ENCODE results near the gene GPD1.

The GPD1 gene

DNA sequence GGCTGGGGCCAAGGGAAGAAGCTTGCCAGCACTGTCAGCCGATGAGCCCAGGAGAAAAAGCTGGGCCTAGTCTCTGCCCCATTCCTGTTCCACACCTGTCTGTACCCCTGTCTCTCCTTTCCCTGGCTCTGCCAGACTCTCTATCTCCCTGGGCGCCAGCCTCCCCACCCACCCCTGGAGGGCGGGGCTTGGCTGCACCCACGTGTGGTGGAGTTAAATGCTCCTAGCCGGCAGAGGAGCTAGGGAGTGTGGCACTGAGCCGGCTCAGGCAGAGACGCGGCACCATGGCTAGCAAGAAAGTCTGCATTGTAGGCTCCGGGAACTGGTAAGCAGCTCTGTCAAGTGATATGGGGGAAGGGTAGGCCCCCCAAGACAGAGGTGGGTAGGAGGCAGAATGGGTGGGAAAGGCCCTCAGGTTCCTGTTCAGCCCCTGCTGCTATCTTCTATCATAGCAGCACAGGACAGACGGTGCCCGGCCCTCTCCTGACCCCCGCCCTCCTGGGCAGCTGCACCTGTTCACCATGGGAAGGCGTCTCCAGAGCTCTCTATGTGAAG, at the start of gene GPD1:
GPD1 (plus strand) TSS at position 242 of the 555 bp plus-strand sequence; CDS start at position 285, 43 bp downstream.
- in situ Hi-C loops (cut with MboI; ENCODE audit: low sequenced_read_pairs) = no loop called here

DNA sequence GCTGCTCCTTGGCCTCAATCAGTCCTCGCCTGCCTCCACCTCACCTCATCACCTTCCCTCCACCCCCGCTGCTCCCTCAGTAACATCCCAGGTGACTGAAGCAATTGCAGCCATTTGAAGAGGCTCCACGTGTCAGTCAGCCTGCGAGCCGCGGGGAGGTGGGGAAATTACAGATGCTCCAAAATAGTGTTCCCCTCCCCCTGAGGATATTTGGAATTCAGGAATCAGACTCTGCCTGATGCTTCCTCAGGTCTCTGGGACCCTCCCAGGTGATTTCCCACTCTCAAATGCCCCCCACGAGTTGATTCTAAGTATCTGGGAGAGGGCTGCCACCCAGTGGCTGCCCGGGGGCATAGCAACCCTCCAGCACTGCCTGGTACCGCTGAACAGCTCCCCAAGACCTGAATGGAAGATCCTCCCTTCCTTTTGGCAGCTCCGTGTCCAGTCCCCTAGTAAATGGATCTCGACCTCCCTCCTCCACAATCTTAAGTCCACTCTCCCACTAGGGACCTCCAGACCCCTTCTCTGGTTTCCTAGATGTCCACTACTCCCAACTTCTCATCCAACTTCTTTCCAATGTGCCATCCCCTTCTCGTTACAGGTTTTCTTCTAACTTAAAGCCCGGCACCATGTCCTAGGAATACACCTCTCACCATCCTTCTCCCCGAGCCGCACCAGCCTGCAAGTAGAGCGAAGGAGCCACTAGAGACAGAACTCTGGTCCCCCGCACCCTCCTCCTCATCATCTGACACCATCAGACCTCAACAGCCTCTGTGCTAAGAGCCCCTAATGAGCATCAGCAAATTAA, 47.8 kb upstream of the GPD1 start:
- in situ Hi-C loops (cut with MboI; ENCODE audit: low sequenced_read_pairs) = loop anchor here (25.0 kb wide), 1 partner anchor 94 kb away; the partner anchor contains the start of genes AQP2, AQP5 and AQP6

DNA sequence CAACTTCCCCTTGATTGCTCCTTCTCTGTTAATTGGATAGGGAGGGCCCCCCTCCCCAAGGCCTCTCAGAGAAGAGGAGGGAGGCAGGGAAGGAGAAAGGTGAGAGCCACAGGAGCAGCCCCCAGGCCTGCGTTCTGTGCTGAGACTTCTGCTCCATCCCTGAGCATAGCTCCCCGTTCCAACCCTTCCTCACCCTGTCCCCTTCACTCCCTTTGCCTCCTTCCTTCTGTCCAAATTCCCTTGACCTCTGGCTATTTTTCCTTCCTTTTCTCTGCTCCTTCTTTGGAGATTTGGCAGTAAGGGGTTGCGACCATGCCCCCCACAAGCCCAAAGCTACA, 47.2 kb upstream of the GPD1 start:
- in situ Hi-C loops (cut with MboI; ENCODE audit: low sequenced_read_pairs) = loop anchor here (25.0 kb wide), 1 partner anchor 94 kb away; the partner anchor contains the start of genes AQP2, AQP5 and AQP6

DNA sequence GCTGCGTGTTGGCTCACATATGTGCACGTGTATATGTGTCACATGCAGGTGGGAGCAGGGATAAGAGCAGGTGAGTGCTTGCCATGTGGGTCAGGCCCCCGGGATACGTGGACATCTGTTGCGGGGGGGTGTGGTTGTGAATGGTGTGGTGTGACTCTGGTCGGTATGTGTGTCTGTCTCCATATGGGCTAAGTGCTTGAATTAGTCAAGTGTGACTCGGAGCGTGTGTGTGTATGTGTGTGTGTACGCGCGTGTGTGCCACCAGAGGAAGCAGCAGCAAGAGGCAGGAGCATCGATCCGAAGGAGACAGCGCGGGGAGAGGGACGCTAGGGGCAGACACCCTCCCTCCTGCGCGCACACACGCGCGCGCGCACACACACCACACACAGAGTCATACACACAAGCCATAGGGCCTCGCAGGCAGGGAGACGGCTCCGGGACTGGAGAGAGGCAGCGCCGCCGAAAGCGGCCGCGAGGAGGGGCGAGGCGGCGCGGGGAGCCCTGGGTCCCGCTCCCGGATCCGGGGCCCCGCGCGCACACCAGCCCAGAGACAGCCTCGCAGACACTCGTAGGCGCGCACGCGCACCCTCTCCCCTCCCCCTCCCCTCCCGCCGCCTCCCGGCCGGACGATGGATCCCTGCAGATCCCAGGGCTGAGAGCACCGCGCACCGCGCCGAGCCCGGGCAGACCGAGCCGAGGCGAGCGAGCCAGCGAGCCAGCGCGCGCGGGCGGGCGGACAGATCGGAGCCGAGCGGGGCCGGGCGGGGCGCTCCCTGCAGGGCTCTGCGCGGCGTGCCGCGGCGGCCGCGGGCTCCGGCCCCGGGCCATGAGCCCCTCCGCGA, 46.6 kb upstream of the GPD1 start, which contains the start of gene ASIC1:
ASIC1 (plus strand) TSS at position 597 of the 842 bp plus-strand sequence. CDS start 1,171 bp downstream, outside the sequence.
- in situ Hi-C loops (cut with MboI; ENCODE audit: low sequenced_read_pairs) = loop anchor here (25.0 kb wide), 1 partner anchor 95 kb away; the partner anchor contains the start of genes AQP2, AQP5 and AQP6

DNA sequence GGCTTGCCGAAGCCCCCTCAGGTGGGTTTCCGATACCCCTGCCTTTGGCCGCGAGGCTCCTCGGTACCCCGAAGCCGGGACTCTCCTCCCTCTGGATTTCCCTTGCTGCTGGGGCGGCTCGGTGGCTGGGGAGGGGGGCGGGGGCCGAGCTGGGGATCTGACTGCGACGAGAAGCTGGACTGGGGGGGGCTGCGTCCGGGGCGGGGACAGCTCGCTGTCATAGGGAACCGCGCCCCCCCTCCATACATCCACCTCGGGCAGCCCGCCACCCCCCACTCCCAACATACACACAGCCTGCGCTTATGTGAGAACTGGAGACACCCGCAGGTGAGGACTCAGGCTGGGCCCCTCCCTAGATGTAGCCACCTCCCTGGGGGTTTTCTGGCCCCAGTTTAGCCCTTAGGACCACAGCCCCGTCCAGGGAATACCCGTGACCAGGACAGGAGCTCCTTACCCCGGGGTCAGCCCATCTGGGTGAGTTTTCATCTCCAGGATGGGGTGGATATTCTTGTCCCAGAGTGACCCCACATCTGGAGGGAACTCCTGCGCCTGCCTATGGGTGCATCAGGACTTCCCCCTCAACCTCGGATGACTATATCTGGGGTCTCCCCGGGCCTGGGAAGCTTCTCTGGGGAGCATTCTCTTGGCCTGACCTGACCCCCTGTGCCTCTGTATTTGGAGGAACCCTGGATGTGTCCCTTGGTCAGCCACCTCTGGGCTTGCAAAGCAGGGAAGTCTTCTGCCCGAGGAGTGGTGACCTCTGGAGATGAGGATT, 45.7 kb upstream of the GPD1 start:
- in situ Hi-C loops (cut with MboI; ENCODE audit: low sequenced_read_pairs) = loop anchor here (25.0 kb wide), 1 partner anchor 96 kb away; the partner anchor contains the start of genes AQP2, AQP5 and AQP6

DNA sequence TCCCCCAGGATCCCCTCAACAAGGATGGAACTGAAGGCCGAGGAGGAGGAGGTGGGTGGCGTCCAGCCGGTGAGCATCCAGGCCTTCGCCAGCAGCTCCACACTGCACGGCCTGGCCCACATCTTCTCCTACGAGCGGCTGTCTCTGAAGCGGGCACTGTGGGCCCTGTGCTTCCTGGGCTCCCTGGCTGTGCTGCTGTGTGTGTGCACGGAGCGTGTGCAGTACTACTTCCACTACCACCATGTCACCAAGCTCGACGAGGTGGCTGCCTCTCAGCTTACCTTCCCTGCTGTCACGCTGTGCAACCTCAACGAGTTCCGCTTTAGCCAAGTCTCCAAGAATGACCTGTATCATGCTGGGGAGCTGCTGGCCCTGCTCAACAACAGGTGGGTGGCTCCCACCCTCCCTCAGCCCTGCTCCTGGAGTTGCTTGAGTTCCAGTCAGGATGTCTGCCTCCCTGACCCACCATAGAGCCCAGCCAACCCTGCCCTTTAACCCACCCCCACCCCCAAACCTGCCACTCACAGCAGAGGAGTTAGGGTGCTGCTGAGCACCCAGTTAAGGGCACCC, 45.0 kb upstream of the GPD1 start:
- in situ Hi-C loops (cut with MboI; ENCODE audit: low sequenced_read_pairs) = loop anchor here (25.0 kb wide), 1 partner anchor 97 kb away; the partner anchor contains the start of genes AQP2, AQP5 and AQP6

DNA sequence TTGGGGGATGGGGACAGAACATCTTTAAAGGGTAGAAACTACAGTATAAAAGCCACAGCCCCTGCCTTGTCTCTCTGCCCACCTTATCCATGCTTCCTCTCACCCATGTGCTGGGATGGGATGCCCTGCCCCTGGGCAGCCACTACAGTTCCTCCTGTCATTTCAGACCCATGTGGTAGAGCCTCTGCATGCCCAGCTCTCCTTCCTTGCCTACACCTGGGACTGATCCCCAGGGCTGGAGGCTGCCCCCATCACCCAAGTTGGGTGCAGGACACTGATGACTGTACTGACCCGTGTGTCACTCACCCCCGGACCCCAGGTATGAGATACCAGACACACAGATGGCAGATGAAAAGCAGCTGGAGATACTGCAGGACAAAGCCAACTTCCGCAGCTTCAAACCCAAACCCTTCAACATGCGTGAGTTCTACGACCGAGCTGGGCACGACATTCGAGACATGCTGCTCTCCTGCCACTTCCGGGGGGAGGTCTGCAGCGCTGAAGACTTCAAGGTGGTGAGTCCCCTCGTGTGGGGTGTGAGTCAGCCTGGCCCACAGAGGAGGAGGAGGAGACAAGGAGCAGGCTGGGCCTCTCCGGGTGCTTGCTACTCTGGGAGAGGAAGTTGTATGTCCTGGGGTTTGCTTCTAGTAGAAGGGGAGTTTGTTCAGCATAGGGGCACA, 44.2 kb upstream of the GPD1 start:
- in situ Hi-C loops (cut with MboI; ENCODE audit: low sequenced_read_pairs) = loop anchor here (25.0 kb wide), 1 partner anchor 97 kb away; the partner anchor contains the start of genes AQP2, AQP5 and AQP6

DNA sequence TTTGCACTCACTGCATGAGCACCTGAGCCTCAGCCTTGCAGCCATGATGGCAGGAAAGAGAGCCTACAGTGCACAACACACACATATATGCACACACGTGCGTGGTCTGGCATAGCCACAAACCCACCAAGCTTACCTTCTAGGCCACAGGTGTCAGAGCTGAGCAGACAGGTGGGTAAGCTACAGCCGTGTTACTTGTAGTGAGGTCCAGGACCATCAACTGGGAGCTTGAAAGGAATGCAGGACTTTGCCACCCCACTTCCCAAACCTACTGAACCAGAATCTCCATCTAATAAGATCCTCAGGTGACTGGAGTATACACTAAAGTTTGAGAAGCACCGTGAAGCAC, 43.7 kb upstream of the GPD1 start:
- in situ Hi-C loops (cut with MboI; ENCODE audit: low sequenced_read_pairs) = loop anchor here (25.0 kb wide), 1 partner anchor 98 kb away; the partner anchor contains the start of genes AQP2, AQP5 and AQP6

DNA sequence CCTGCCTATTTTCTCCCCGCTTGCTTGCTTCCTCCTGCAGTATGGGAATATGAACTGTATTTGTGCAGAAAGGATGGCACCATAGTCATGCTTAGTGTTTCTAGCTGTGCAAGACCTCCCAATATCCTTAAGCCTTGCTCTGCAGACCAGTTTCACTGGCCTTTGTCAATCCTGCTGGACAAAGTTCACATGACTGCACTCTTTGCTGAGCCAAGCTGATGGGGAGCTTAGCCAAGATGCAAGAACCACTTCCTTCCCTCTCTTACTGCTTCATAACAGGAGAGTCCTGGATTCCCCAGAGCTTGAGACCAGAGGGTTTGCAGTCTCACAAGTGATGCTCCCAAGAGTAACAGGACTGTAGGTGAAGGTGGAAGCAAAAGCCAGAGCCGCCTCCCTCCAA, 42.6 kb upstream of the GPD1 start:
- in situ Hi-C loops (cut with MboI; ENCODE audit: low sequenced_read_pairs) = loop anchor here (25.0 kb wide), 1 partner anchor 99 kb away; the partner anchor contains the start of genes AQP2, AQP5 and AQP6

DNA sequence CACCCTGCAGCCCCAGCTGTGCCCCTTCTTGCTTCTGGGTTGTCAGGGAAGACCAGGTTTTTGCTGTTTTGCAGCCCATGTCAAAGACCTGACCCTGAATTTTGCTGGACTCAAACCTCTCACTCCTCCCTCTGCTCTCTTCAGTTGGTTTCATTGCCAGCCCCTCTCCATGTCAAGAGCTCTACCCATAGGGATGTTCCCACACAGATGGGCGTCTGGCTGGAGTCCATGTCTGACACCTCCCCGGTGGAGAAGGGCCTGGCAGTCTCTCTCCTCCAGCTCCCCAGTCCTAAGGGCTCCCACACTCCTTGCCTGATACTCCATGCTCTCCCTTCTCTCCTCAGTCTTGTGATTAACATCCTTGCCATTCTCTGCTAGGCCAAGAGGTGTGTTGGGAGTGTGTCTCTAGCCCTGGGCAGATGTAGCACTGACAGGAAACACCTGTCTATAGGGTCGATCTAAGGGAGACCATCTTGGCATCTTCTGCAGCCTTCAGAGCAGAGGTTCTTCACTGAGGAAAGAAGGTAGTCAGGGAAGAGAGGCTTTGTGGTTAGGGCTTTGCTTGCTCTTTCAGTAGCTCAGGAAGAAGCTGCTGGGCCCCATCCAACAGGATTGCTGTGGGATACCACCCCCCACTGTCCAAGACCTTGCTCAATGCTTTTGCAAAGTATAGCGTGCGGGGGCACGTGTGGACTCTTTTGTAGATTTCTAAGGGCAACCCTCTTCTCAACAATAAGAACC, 41.7 kb upstream of the GPD1 start:
- in situ Hi-C loops (cut with MboI; ENCODE audit: low sequenced_read_pairs) = loop anchor here (25.0 kb wide), 1 partner anchor 100 kb away; the partner anchor contains the start of genes AQP2, AQP5 and AQP6

DNA sequence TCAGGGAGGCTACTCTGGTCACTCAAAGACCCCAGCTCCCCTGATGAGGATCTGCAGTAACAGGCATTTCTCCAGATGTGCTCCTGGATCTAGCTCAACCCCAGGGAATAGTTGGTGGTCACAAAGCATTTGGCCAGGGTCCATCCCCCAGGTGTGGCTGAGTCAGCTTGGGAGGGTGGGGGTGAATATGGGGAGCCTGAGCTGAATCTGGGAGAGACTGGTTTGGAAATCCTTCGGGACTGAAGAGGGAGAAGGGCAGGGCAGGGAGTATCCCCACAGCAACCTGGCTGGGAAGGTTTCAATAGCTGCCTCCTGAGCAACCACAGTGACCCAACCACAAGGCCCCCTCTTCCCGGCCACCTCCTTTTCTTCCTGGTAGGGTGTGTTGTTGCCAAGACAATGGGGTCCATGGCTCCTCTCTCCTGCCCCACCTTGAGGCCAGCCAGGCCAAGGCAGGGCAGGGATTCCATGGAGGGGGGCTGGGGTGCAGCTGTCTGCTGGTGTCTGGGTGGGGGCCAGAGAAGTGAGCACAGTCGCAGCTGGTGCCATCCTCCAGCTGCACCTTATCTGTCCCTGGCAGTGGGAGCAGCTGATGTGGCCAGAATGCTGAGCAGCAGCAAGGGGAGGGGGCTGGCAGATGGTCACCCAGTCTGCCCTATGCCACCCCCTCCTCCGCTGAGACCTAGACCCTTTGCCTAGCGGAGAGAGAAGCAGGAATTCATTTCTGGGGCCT, 40.9 kb upstream of the GPD1 start:
- in situ Hi-C loops (cut with MboI; ENCODE audit: low sequenced_read_pairs) = loop anchor here (25.0 kb wide), 1 partner anchor 101 kb away; the partner anchor contains the start of genes AQP2, AQP5 and AQP6

DNA sequence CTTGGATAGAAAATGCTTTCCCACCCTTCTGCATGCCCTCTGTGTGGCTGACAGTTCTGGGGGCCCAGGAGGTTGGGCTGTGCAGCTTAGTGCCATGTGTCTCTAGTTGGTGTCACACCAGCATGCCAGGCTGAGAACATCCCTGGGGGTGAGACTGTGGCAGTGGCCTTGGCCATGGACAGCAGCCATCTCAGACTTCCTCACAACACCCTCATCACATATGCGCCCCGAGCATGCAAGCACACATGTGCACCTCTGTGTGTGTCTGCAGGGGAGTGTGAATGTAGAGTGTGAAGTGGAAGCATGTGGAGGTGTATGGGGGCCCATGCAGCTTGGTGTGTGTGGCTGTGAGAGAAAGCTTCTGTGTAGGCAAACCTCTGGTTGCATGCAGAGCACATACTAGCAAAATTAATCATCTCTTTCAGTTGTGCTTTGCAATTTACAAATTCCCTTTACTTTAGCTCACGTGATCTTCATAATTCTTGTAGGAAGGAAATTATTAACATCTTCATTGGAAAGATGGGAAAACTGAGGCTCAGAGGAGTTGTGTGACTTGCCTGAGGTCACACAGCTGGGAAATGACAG, 38.0 kb upstream of the GPD1 start:
- in situ Hi-C loops (cut with MboI; ENCODE audit: low sequenced_read_pairs) = loop anchor here (25.0 kb wide), 1 partner anchor 104 kb away; the partner anchor contains the start of genes AQP2, AQP5 and AQP6

DNA sequence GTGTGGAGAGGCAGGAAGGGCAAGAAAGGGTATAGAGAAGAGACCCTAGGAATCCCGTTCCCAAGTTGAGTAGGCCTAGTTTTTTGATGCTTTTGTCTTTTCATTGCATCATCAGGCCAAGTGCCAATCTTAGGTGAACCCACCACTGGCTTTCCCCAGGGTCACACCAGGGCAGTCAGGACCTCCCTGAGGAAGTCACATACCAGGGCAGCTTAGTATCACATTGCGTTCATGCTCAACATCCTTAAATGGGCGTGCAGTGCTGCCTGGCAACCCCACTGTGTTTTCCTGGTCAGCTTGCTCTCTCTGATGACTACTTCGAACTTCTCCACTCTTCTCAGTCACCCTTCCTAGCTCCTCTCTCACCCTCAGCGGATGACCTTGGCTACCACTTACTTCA, 37.4 kb upstream of the GPD1 start:
- in situ Hi-C loops (cut with MboI; ENCODE audit: low sequenced_read_pairs) = loop anchor here (25.0 kb wide), 1 partner anchor 104 kb away; the partner anchor contains the start of genes AQP2, AQP5 and AQP6

DNA sequence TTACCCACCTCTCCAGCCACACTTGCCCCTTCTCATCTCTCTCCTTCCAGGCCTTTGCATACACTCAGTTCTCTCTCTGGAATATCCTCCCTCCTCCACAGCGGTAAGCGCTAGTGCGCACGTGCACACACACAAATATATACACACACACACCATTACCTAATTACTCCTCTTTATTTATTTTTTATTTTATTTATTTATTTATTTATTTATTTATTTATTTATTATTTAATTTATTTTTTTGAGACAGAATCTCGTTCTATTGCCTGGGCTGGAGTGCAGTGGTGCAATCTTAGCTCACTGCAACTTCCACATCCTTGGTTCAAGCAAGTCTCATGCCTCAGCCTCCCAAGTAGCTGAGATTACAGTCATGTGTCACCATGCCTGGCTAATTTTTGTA, 34.7 kb upstream of the GPD1 start:
- in situ Hi-C loops (cut with MboI; ENCODE audit: low sequenced_read_pairs) = loop anchor here (25.0 kb wide), 1 partner anchor 107 kb away; the partner anchor contains the start of genes AQP2, AQP5 and AQP6

DNA sequence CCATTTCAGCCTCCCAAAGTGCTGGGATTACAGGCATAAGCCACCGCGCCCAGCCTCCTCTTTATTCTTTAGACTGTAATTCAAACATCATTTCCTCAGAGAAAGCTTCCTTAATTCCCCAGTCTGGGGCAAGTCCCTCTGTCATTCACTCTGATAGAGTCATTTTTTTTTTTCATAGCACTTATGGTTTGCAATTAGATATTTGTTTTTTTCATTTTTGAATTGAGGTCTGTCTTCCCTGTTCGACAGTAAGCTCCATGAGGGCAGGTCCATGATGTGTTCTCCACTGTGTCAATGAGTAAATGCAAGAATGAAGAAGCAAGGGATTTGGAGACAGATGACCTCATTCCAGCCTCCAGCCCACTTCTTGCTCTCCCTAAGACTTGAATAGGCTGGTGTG, 34.3 kb upstream of the GPD1 start:
- in situ Hi-C loops (cut with MboI; ENCODE audit: low sequenced_read_pairs) = loop anchor here (25.0 kb wide), 1 partner anchor 107 kb away; the partner anchor contains the start of genes AQP2, AQP5 and AQP6

DNA sequence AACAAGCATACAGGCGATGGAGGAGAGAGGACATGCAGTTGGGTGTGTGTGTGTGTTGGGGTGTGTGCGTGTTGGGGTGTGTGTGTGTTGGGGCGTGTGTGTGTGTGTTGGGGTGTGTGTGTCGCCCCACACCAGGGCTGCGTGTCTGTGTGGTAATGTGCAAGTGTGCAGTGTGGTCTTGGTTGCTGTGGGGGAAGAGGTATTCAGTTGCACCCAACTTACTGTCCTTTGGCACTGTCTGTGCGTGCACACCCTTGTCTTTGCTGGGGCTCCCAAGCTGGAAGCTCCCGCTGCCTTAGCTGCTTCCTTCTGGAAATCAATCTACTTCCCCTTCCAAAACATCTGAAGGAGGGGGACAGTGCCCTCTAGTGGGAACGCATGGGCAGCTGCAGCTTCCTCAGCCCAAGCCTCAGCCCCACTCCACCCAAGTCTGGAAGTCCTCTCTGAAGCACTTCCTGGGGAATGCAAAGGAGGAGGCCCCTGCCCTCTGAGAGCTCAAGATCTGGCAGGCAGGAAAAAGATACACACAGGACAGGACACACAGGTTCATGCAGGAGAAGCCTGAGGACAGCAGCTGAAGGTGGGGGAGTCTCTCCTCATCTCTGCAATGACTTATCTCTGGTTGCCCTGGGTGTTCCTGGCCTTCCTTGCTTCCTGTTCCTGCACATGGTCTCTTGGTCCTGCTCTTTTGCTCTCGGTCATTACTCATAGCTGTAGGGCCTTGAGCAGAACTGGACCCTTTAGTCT, 33.3 kb upstream of the GPD1 start:
- in situ Hi-C loops (cut with MboI; ENCODE audit: low sequenced_read_pairs) = loop anchor here (10.0 to 25.0 kb wide), 2 partner anchors 104 to 108 kb away; partner anchors contain the start of genes AQP2, AQP5 and AQP6
